HEK293 (cell line): ENCODE data around the gene TRAPPC1.

Experiments
- PRDM10 ChIP-seq: fragments of 450-650 bp; formaldehyde crosslinking; IDR thresholded peaks from 2 replicates; pipeline ENCODE4 v1.5.1; 2016; ENCODE audit warnings: missing biosample characterization, missing genetic modification characterization
- REST ChIP-seq: fragments of 450-650 bp; formaldehyde crosslinking; IDR thresholded peaks from 2 replicates; pipeline ENCODE4 v1.5.1; 2016; ENCODE audit warnings: missing biosample characterization, missing genetic modification characterization
- SCRT1 ChIP-seq: fragments of 450-650 bp; formaldehyde crosslinking; IDR thresholded peaks from 2 replicates; pipeline ENCODE4 v1.5.1; 2016; ENCODE audit warnings: missing biosample characterization, missing genetic modification characterization, borderline replicate concordance
- SP2 ChIP-seq: fragments of 450-650 bp; formaldehyde crosslinking; IDR thresholded peaks from 2 replicates; pipeline ENCODE4 v1.5.1; 2016; ENCODE audit warnings: missing biosample characterization, missing genetic modification characterization
- SP3 ChIP-seq: fragments of 450-650 bp; formaldehyde crosslinking; IDR thresholded peaks from 2 replicates; pipeline ENCODE4 v1.5.1; 2016; ENCODE audit warnings: missing biosample characterization, missing genetic modification characterization
- TRIM28 ChIP-seq: IDR thresholded peaks from 2 replicates; pipeline ENCODE4 v1.6.1; 2011; ENCODE audit warnings: low read length, control low read depth, borderline replicate concordance
- WT1 ChIP-seq: fragments of 450-650 bp; formaldehyde crosslinking; IDR thresholded peaks from 2 replicates; pipeline ENCODE4 v1.5.1; 2016; ENCODE audit warnings: missing biosample characterization, missing genetic modification characterization
- ZBTB8A ChIP-seq: fragments of 450-650 bp; formaldehyde crosslinking; IDR thresholded peaks from 2 replicates; pipeline ENCODE4 v1.5.1; 2016; ENCODE audit warnings: missing biosample characterization, missing genetic modification characterization
- ZNF138 ChIP-seq: fragments of 450-650 bp; formaldehyde crosslinking; IDR thresholded peaks from 2 replicates; pipeline ENCODE4 v1.5.1; 2016; ENCODE audit warnings: missing biosample characterization, missing genetic modification characterization, borderline replicate concordance
- ZNF18 ChIP-seq: fragments of 450-650 bp; formaldehyde crosslinking; IDR thresholded peaks from 2 replicates; pipeline ENCODE4 v1.5.1; 2016; ENCODE audit warnings: missing biosample characterization, missing genetic modification characterization
- ZNF202 ChIP-seq: fragments of 450-650 bp; formaldehyde crosslinking; IDR thresholded peaks from 2 replicates; pipeline ENCODE4 v1.5.1; 2016; ENCODE audit warnings: missing biosample characterization, missing genetic modification characterization, borderline replicate concordance
- ZNF341 ChIP-seq: fragments of 450-650 bp; formaldehyde crosslinking; IDR thresholded peaks from 2 replicates; pipeline ENCODE4; 2016; ENCODE audit warnings: low read depth, missing biosample characterization, missing genetic modification characterization
- ZNF350 ChIP-seq: fragments of 450-650 bp; formaldehyde crosslinking; IDR thresholded peaks from 2 replicates; pipeline ENCODE4 v1.5.0; 2017; ENCODE audit warnings: missing biosample characterization, mild to moderate bottlenecking, missing genetic modification characterization
- ZNF423 ChIP-seq: fragments of 450-650 bp; formaldehyde crosslinking; IDR thresholded peaks from 2 replicates; pipeline ENCODE4 v1.5.1; 2016; ENCODE audit warnings: missing biosample characterization, missing genetic modification characterization
- ZNF521 ChIP-seq: fragments of 450-650 bp; formaldehyde crosslinking; IDR thresholded peaks from 2 replicates; pipeline ENCODE4 v1.5.1; 2017; ENCODE audit warnings: missing biosample characterization, mild to moderate bottlenecking, missing genetic modification characterization
- ZNF571 ChIP-seq: fragments of 450-650 bp; formaldehyde crosslinking; IDR thresholded peaks from 2 replicates; pipeline ENCODE4 v1.5.0; 2017; ENCODE audit warnings: missing biosample characterization, missing genetic modification characterization
- ZNF623 ChIP-seq: fragments of 450-650 bp; formaldehyde crosslinking; IDR thresholded peaks from 2 replicates; pipeline ENCODE4 v1.5.1; 2016; ENCODE audit warnings: missing biosample characterization, missing genetic modification characterization
- ZNF629 ChIP-seq: fragments of 450-650 bp; formaldehyde crosslinking; IDR thresholded peaks from 2 replicates; pipeline ENCODE4 v1.5.1; 2017; ENCODE audit warnings: missing biosample characterization, missing genetic modification characterization
- ZNF639 ChIP-seq: fragments of 450-650 bp; formaldehyde crosslinking; IDR thresholded peaks from 2 replicates; pipeline ENCODE4 v1.5.1; 2016; ENCODE audit warnings: missing biosample characterization, missing genetic modification characterization
- ZSCAN18 ChIP-seq: fragments of 450-650 bp; formaldehyde crosslinking; IDR thresholded peaks from 2 replicates; pipeline ENCODE4 v1.5.1; 2016; ENCODE audit warnings: missing biosample characterization, missing genetic modification characterization
- TF ChIP-seq, protein P1 (sequence below): sonication (generic); formaldehyde crosslinking; IDR thresholded peaks from 2 replicates; pipeline ENCODE4 v1.8.1; 2022; ENCODE audit warnings: mild to moderate bottlenecking, moderate library complexity, missing genetic modification reagents
- TF ChIP-seq, protein P2 (sequence below): fragments of 450-650 bp; formaldehyde crosslinking; IDR thresholded peaks from 2 replicates; pipeline ENCODE4 v1.5.1; 2017; ENCODE audit warnings: missing biosample characterization, mild to moderate bottlenecking, missing genetic modification characterization, moderate library complexity
- TF ChIP-seq, protein P3 (sequence below): fragments of 450-650 bp; formaldehyde crosslinking; IDR thresholded peaks from 2 replicates; pipeline ENCODE4 v1.5.1; 2016; ENCODE audit warnings: missing biosample characterization, missing genetic modification characterization

TRAPPC1 gene

DNA sequence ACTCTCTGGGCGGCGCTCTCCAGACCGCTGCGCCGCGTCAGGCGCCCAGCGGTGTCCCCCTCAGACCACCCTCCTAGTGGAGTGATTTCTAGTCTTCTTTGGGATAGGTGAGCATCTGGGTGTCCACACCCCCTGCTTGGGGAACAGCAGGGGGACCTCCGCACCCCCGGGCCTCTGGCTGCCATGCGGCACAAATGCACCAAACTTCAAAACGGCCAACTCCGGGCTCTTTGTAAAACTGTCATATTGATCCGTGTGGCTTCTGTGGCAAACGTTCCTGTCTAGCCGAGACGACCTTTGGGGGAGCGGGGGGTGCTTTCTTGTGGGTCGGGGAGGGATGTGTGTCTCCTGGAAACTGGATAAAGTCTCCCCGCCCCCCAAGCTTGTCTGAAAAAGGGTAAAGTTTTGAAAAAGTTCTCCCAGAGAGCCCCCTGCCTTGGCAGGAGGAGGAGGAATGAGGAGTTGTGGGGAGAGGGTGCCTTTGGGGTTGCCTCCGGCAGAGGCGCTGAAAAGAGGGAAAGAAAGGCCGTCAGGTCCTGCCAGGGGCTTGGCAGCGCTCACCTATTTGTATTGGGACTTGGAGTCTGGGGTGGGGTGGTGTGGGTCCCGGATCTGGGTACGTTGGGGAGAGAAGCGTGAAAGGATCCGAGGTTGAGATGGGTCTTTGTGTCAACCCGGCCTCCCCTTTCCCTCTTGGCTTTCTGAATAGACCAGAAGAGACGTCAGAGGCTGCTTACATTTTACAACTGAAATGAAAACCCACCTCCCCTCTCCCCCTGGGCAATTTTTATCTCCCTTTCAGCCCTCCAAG lies 45.3 kb downstream of the TRAPPC1 start (continued):
- TF ChIP-seq, protein P1, sequence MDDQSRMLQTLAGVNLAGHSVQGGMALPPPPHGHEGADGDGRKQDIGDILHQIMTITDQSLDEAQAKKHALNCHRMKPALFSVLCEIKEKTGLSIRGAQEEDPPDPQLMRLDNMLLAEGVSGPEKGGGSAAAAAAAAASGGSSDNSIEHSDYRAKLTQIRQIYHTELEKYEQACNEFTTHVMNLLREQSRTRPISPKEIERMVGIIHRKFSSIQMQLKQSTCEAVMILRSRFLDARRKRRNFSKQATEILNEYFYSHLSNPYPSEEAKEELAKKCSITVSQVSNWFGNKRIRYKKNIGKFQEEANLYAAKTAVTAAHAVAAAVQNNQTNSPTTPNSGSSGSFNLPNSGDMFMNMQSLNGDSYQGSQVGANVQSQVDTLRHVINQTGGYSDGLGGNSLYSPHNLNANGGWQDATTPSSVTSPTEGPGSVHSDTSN (CRISPR knock-in tag): no peak
- no peak for TF ChIP-seq ZSCAN18 (tag by site-specific recombination)
- TF ChIP-seq ZNF341: peak; percentile 92
- TF ChIP-seq ZNF571 (tag by site-specific recombination): no peak
- peak; percentile 8; the same call in 1 of the 2 replicates for TF ChIP-seq ZNF629 (tag by site-specific recombination)
- TF ChIP-seq, protein P2, sequence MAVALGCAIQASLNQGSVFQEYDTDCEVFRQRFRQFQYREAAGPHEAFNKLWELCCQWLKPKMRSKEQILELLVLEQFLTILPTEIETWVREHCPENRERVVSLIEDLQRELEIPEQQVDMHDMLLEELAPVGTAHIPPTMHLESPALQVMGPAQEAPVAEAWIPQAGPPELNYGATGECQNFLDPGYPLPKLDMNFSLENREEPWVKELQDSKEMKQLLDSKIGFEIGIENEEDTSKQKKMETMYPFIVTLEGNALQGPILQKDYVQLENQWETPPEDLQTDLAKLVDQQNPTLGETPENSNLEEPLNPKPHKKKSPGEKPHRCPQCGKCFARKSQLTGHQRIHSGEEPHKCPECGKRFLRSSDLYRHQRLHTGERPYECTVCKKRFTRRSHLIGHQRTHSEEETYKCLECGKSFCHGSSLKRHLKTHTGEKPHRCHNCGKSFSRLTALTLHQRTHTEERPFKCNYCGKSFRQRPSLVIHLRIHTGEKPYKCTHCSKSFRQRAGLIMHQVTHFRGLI (tag by site-specific recombination): peak; percentile 48; the same call in 1 of the 2 replicates
- TF ChIP-seq ZNF138 (tag by site-specific recombination): no peak
- peak; percentile 95 for TF ChIP-seq PRDM10 (tag by site-specific recombination)
- no peak for TF ChIP-seq ZNF202 (tag by site-specific recombination)
- TF ChIP-seq, protein P3, sequence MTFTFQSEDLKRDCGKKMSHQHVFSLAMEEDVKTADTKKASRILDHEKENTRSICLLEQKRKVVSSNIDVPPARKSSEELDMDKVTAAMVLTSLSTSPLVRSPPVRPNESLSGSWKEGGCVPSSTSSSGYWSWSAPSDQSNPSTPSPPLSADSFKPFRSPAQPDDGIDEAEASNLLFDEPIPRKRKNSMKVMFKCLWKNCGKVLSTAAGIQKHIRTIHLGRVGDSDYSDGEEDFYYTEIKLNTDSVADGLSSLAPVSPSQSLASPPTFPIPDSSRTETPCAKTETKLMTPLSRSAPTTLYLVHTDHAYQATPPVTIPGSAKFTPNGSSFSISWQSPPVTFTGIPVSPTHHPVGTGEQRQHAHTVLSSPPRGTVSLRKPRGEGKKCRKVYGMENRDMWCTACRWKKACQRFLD (tag by site-specific recombination): no peak
- TF ChIP-seq ZBTB8A: peak; percentile 35; the same call in 1 of the 2 replicates
- no peak for TF ChIP-seq ZNF639
- peak; percentile 93 for TF ChIP-seq WT1 (tag by site-specific recombination)
- TF ChIP-seq ZNF350 (tag by site-specific recombination): no peak
- TF ChIP-seq SP2 (tag by site-specific recombination): peak; percentile 16
- no peak for TF ChIP-seq REST (tag by site-specific recombination)
- TF ChIP-seq SP3 (tag by site-specific recombination): peak; percentile 2; the same call in 1 of the 2 replicates
- TF ChIP-seq ZNF521 (tag by site-specific recombination): no peak
- TF ChIP-seq SCRT1: no peak
- no peak for TF ChIP-seq ZNF18 (tag by site-specific recombination)
- TF ChIP-seq ZNF623 (tag by site-specific recombination): no peak
- TF ChIP-seq ZNF423 (tag by site-specific recombination): peak; percentile 97
- 0 out of 2 replicates have a peak, but pooled peaks have one; percentile 0 for TF ChIP-seq TRIM28
